ENCODE results near the gene FAM83B. TPM values are rescaled to one million over a fixed set of nuclear protein-coding genes. Genes with fewer than 3 reads are reported as not detected.

Gene FAM83B
- total RNA-seq, 4 donors from 2014 or later: 0.26 to 1.0 (median 0.44) TPM

- no peak for ATAC-seq
- TF ChIP-seq CTCF (IDR thresholded peaks at IDR 0.05 in 4 of 5, conservative IDR thresholded peaks at IDR 0.05 in 1 of 5): no peak
- no peak for TF ChIP-seq POLR2A (IDR thresholded peaks at IDR 0.05)
- intact Hi-C loops (cut with DNase I; ENCODE audit: low total_unique reads) (no loop called here), in situ Hi-C loops (cut with MboI; ENCODE audit: low sequenced_read_pairs in 4 of 4) (no loop called here)
- Histone ChIP-seq H3K9me3 (no peaks in the 10 kb centered on the region), H3K4me1 (peaks cover 0 to 7% of the 10 kb centered on the region in 2 donors), H3K36me3 (no peaks in the 10 kb centered on the region), H3K27ac (no peak overlapping the region), H3K4me3 (no peak overlapping the region), H3K27me3 (no peaks in the 10 kb centered on the region)
- DNase-seq: no peak
Measured at GRCh38 chr6:54897462-54898189, 51.1 kb downstream of the FAM83B start.

GRCh38 chr6:54898767-54899166 is 52.2 kb downstream of the FAM83B start:
- in situ Hi-C loops (cut with MboI; ENCODE audit: low sequenced_read_pairs in 4 of 4): no loop called here

GRCh38 chr6:54899442-54899841 is 52.9 kb downstream of the FAM83B start:
- ATAC-seq: no peak
- intact Hi-C loops (cut with DNase I; ENCODE audit: low total_unique reads): no loop called here

More at GRCh38 chr6:54898767-54899166, 52.2 kb downstream of the FAM83B start:
- ATAC-seq: no peak
- no peaks in the 10 kb centered on the region for H3K36me3 ChIP-seq
- DNase-seq: no peak
- H3K4me1 ChIP-seq: peaks cover 0 to 7% of the 10 kb centered on the region in 2 donors
- TF ChIP-seq POLR2A (IDR thresholded peaks at IDR 0.05) (no peak), CTCF (IDR thresholded peaks at IDR 0.05 in 4 of 5, conservative IDR thresholded peaks at IDR 0.05 in 1 of 5) (no peak)
- H3K27ac ChIP-seq: no peak overlapping the region
- H3K27me3 ChIP-seq: no peaks in the 10 kb centered on the region
- no peaks in the 10 kb centered on the region for H3K9me3 ChIP-seq
- H3K4me3 ChIP-seq: no peak overlapping the region
- intact Hi-C loops (cut with DNase I; ENCODE audit: low total_unique reads): no loop called here

GRCh38 chr6:54899986-54900385 is 53.4 kb downstream of the FAM83B start:
- Histone ChIP-seq H3K4me3 (no peak overlapping the region), H3K4me1 (peaks cover 0 to 3% of the 10 kb centered on the region in 2 donors), H3K27ac (no peak overlapping the region), H3K9me3 (no peaks in the 10 kb centered on the region), H3K36me3 (no peaks in the 10 kb centered on the region), H3K27me3 (no peaks in the 10 kb centered on the region)
- ATAC-seq: no peak
- TF ChIP-seq POLR2A (IDR thresholded peaks at IDR 0.05): no peak
- no peak for TF ChIP-seq CTCF (IDR thresholded peaks at IDR 0.05 in 4 of 5, conservative IDR thresholded peaks at IDR 0.05 in 1 of 5)
- in situ Hi-C loops (cut with MboI; ENCODE audit: low sequenced_read_pairs in 4 of 4): no loop called here
- DNase-seq: no peak
- intact Hi-C loops (cut with DNase I; ENCODE audit: low total_unique reads): no loop called here

More at GRCh38 chr6:54899442-54899841, 52.9 kb downstream of the FAM83B start:
- Histone ChIP-seq H3K27ac (no peak overlapping the region), H3K36me3 (no peaks in the 10 kb centered on the region), H3K4me1 (peaks cover 0 to 7% of the 10 kb centered on the region in 2 donors), H3K27me3 (no peaks in the 10 kb centered on the region), H3K9me3 (no peaks in the 10 kb centered on the region), H3K4me3 (no peak overlapping the region)
- DNase-seq: no peak
- TF ChIP-seq POLR2A (IDR thresholded peaks at IDR 0.05): no peak
- in situ Hi-C loops (cut with MboI; ENCODE audit: low sequenced_read_pairs in 4 of 4): no loop called here

- no peaks in the 10 kb centered on the region for H3K36me3 ChIP-seq
Measured at GRCh38 chr6:54900666-54901065, 54.1 kb downstream of the FAM83B start.

More at GRCh38 chr6:54900666-54901065, 54.1 kb downstream of the FAM83B start:
- ATAC-seq (no peak), DNase-seq (no peak)
- Histone ChIP-seq H3K4me3 (no peak overlapping the region), H3K9me3 (no peaks in the 10 kb centered on the region), H3K27ac (no peak overlapping the region), H3K4me1 (no peaks in the 10 kb centered on the region), H3K27me3 (no peaks in the 10 kb centered on the region)
- in situ Hi-C loops (cut with MboI; ENCODE audit: low sequenced_read_pairs in 4 of 4) (no loop called here), intact Hi-C loops (cut with DNase I; ENCODE audit: low total_unique reads) (no loop called here)
- no peak for TF ChIP-seq CTCF (IDR thresholded peaks at IDR 0.05 in 4 of 5, conservative IDR thresholded peaks at IDR 0.05 in 1 of 5)
- TF ChIP-seq POLR2A (IDR thresholded peaks at IDR 0.05): no peak
